ENCODE results near the gene TEAD4. TPM values are rescaled to one million over a fixed set of nuclear protein-coding genes. Genes with fewer than 3 reads are reported as not detected.

Gene TEAD4
- total and polyA plus RNA-seq, 3 donors from 2014 or later = 9.7 to 16.1 (median 10.9) TPM

DNA sequence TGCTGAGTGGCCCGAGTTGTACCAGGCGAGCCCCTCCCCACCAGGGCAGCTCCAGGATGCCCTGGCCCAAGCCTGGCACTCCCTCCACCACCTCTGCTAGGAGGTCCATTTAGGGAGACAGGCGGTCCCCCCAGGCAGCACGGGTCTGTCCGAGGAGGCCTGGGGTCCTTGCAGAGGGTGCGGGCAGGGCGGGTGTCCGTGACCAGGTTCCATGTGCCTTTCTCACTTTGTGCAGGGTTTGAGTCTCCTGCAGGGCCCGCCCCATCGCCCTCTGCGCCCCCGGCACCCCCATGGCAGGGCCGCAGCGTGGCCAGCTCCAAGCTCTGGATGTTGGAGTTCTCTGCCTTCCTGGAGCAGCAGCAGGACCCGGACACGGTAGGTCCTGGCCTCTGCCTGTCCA is 61.2 kb downstream of the TEAD4 start:
- WGBS, 2 donors = 96% methylated on average over 15 to 16 of the region's 16 CpGs
- Histone ChIP-seq H3K36me3 (ENCODE audit: low read depth, missing control alignments) (no peaks in the 10 kb centered on the region), H3K4me1 (no peaks in the 10 kb centered on the region), H3K27ac (no peak overlapping the region), H3K4me3 (no peak overlapping the region), H3K27me3 (no peaks in the 10 kb centered on the region), H3K9me3 (no peaks in the 10 kb centered on the region)
- intact Hi-C loops (cut with DNase I; ENCODE audit: low total_unique reads) = no loop called here
- no peak for DNase-seq
- TF ChIP-seq, protein P1, sequence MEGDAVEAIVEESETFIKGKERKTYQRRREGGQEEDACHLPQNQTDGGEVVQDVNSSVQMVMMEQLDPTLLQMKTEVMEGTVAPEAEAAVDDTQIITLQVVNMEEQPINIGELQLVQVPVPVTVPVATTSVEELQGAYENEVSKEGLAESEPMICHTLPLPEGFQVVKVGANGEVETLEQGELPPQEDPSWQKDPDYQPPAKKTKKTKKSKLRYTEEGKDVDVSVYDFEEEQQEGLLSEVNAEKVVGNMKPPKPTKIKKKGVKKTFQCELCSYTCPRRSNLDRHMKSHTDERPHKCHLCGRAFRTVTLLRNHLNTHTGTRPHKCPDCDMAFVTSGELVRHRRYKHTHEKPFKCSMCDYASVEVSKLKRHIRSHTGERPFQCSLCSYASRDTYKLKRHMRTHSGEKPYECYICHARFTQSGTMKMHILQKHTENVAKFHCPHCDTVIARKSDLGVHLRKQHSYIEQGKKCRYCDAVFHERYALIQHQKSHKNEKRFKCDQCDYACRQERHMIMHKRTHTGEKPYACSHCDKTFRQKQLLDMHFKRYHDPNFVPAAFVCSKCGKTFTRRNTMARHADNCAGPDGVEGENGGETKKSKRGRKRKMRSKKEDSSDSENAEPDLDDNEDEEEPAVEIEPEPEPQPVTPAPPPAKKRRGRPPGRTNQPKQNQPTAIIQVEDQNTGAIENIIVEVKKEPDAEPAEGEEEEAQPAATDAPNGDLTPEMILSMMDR (IDR thresholded peaks at IDR 0.05) = no peak
- TF ChIP-seq POLR2A (IDR thresholded peaks at IDR 0.05) = no peak

DNA sequence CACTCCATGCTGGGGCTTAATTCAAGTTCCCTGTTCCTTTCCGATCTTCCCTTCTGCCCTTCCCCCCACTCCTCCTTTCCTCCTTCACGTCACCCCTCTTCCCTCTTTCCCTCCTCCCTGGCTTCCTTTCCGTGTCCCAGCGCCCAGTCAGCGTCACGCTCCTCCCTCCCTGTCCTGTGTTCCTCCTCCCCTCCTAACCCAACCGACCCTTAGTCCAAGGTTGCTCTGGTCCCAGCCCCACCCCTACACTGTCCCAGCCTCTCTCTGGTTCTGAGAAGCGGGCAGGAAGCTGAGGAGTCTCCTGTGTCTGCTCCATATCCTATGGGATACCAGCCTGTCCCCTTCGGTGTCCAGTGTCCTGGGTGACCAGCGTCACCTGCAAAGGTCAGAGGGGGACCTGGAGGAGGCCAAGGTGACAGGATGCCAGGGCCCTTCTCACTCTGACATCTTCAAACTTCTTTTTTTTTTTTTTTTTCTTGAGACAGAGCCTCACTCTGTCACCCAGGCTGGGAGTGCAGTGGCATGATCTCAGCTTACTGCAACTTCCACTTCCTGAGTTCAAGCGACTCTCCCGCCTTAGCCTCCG is 61.7 kb downstream of the TEAD4 start:
- Histone ChIP-seq H3K36me3 (ENCODE audit: low read depth, missing control alignments) (no peaks in the 10 kb centered on the region), H3K4me1 (no peaks in the 10 kb centered on the region), H3K27me3 (no peaks in the 10 kb centered on the region), H3K9me3 (no peaks in the 10 kb centered on the region), H3K27ac (no peak overlapping the region), H3K4me3 (no peak overlapping the region)
- WGBS, 2 donors = 81 to 86% methylated on average over 13 of the region's 13 CpGs
- TF ChIP-seq, protein P1 (IDR thresholded peaks at IDR 0.05) = no peak
- TF ChIP-seq POLR2A (IDR thresholded peaks at IDR 0.05) = no peak
- intact Hi-C loops (cut with DNase I; ENCODE audit: low total_unique reads) = no loop called here
- no peak for DNase-seq

DNA sequence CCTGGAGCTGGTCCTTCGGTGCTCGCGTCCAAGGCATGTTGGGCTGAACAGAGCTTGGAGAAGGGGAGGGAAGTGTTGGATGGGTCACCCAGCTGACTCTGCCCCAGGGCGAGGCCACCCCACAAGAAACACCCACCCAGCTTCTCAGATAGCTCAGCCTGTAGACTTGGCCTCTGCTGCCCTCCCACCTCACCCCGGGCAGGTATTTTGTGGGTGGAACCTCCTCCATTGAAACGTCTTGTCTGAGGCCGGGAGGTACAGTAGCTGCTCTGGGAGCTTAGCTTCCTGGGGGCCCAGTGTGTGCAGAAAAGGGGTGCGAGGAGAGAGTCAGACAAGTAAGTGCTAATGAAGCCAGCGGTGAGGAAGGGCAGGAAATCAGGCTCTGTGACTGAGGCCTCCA is 63.2 kb downstream of the TEAD4 start:
- TF ChIP-seq POLR2A (IDR thresholded peaks at IDR 0.05) = no peak
- TF ChIP-seq, protein P1 (IDR thresholded peaks at IDR 0.05) = no peak
- WGBS, 2 donors = 87 to 91% methylated on average over 7 to 9 of the region's 9 CpGs

DNA sequence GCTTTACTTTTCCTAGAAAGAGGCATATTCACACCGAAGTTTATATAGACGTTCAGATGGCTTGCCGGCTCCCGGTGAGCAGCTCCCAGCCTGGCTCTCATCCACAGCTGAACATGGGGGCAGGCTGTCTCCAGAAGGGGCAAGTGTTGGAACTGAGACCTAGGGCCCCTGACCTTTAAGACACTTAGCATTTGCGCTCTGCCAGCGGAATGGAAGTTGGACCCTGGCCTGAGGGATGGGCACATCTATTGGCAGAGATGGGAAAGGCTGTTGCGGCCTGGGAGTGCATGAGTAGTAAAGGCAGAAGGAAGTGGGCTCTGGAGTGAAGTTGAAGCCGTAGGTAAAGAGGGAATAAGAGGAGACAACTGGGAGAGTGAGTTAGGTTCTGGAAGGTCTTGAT is 63.8 kb downstream of the TEAD4 start:
- no peak for TF ChIP-seq POLR2A (IDR thresholded peaks at IDR 0.05)
- TF ChIP-seq, protein P1 (IDR thresholded peaks at IDR 0.05) = no peak

More for the DNA sequence above, 63.2 kb downstream of the TEAD4 start:
- Histone ChIP-seq H3K4me3 (no peak overlapping the region), H3K27me3 (no peaks in the 10 kb centered on the region), H3K9me3 (no peaks in the 10 kb centered on the region), H3K4me1 (no peaks in the 10 kb centered on the region), H3K27ac (no peak overlapping the region), H3K36me3 (ENCODE audit: low read depth, missing control alignments) (no peaks in the 10 kb centered on the region)
- intact Hi-C loops (cut with DNase I; ENCODE audit: low total_unique reads) = no loop called here
- no peak for DNase-seq

DNA sequence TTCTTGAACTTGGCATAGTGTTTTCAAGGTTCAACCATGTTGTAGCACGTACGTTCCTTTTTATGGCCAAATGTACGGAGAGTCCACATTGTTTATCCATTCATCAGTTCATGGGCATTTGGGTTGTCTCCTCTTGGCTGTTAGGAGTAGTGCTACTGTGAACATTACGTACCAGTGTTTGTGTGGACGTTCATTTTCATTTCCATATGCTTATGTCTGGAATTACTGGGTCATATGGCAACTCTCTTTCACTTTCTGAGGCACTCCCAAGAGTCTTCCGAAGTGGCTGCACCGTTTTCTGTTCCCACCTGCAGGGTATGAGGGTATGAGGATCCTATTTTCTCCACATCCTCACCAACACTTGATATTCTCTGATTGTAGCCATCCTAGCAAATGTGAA is 68.9 kb downstream of the TEAD4 start:
- Histone ChIP-seq H3K27me3 (no peaks in the 10 kb centered on the region), H3K4me3 (no peak overlapping the region), H3K9me3 (no peaks in the 10 kb centered on the region), H3K27ac (no peak overlapping the region), H3K4me1 (peaks cover 7% of the 10 kb centered on the region), H3K36me3 (ENCODE audit: low read depth, missing control alignments) (no peaks in the 10 kb centered on the region)
- WGBS, 2 donors = 76% methylated on average over 7 of the region's 7 CpGs
- intact Hi-C loops (cut with DNase I; ENCODE audit: low total_unique reads) = no loop called here
- TF ChIP-seq, protein P1 (IDR thresholded peaks at IDR 0.05) = no peak
- TF ChIP-seq POLR2A (IDR thresholded peaks at IDR 0.05) = no peak
- no peak for DNase-seq

More for the DNA sequence above, 63.8 kb downstream of the TEAD4 start:
- Histone ChIP-seq H3K36me3 (ENCODE audit: low read depth, missing control alignments) (no peaks in the 10 kb centered on the region), H3K27me3 (no peaks in the 10 kb centered on the region), H3K27ac (no peak overlapping the region), H3K4me3 (no peak overlapping the region), H3K4me1 (no peaks in the 10 kb centered on the region), H3K9me3 (no peaks in the 10 kb centered on the region)
- no peak for DNase-seq
- intact Hi-C loops (cut with DNase I; ENCODE audit: low total_unique reads) = no loop called here
- whole genome bisulfite sequencing, 2 donors = 92 to 95% methylated on average over 8 of the region's 8 CpGs
